Measurements from ENCODE around the gene TREML1. TPM values are rescaled to one million over a fixed set of nuclear protein-coding genes. Genes with fewer than 3 reads are reported as not detected.

The TREML1 gene
- total RNA-seq, 1 donor from 2014 or later: 2.5 TPM

DNA sequence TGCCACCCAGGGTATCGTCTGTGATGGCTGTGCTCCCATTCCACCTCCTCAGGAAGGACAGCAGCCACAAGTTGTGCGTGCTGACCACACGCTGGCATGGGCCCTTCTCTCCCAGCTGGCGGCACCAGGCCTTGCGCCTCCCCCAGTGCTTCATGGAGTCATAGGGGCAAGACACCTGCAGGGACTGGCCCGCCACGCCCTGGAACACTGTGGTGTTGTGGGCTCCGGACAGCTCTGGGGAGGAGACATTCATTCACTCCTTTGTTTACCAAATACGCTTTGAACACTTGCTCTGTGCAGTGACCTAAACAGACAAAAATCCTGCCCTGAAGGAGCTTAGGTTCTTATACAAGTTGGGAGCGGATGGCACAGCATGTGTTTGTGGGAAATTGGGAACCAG, 7.2 kb upstream of the TREML1 start:
- intact Hi-C loops (cut with DNase I): no loop called here
- DNase-seq: no peak
- peak overlapping the region; percentile 28 for H3K4me3 ChIP-seq

DNA sequence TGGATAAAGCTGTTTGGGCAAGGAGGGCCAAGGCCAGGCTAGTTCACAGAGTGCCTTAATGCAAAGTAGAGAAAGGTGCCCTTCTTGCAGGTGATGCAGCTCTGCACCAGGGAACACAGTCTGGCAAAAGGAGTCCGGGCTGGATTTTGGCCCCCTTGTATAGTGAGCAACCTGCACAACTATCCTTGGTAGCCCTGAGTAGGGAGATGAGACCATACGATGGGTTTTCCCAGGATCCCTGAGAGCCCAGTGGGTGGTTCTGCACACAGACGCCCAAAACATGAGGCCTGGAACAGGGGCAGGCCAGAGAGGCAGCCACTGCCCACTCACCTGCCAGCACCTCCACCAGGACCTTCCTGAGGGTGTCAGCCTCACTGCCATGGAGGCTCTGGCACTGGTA, 6.8 kb upstream of the TREML1 start:
- DNase-seq: no peak
- intact Hi-C loops (cut with DNase I): no loop called here
- no peak overlapping the region for H3K27ac ChIP-seq
- no peak overlapping the region for H3K4me3 ChIP-seq
- H3K4me1 ChIP-seq: peaks cover 6% of the 10 kb centered on the region
- ATAC-seq: no peak
- no peaks in the 10 kb centered on the region for H3K36me3 ChIP-seq
- no peaks in the 10 kb centered on the region for H3K27me3 ChIP-seq
- TF ChIP-seq, protein P1, sequence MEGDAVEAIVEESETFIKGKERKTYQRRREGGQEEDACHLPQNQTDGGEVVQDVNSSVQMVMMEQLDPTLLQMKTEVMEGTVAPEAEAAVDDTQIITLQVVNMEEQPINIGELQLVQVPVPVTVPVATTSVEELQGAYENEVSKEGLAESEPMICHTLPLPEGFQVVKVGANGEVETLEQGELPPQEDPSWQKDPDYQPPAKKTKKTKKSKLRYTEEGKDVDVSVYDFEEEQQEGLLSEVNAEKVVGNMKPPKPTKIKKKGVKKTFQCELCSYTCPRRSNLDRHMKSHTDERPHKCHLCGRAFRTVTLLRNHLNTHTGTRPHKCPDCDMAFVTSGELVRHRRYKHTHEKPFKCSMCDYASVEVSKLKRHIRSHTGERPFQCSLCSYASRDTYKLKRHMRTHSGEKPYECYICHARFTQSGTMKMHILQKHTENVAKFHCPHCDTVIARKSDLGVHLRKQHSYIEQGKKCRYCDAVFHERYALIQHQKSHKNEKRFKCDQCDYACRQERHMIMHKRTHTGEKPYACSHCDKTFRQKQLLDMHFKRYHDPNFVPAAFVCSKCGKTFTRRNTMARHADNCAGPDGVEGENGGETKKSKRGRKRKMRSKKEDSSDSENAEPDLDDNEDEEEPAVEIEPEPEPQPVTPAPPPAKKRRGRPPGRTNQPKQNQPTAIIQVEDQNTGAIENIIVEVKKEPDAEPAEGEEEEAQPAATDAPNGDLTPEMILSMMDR (IDR thresholded peaks at IDR 0.05): no peak
- no peaks in the 10 kb centered on the region for H3K9me3 ChIP-seq

More for the DNA sequence above, 7.2 kb upstream of the TREML1 start:
- TF ChIP-seq, protein P1 (IDR thresholded peaks at IDR 0.05): no peak
- ATAC-seq: no peak
- H3K36me3 ChIP-seq: no peaks in the 10 kb centered on the region
- H3K4me1 ChIP-seq: peaks cover 6% of the 10 kb centered on the region
- H3K27ac ChIP-seq: no peak overlapping the region
- no peaks in the 10 kb centered on the region for H3K9me3 ChIP-seq
- H3K27me3 ChIP-seq: no peaks in the 10 kb centered on the region

GRCh38 chr6:41159415-41160082, 5.4 kb upstream of the TREML1 start:
- intact Hi-C loops (cut with DNase I): no loop called here
- ATAC-seq (no peak), DNase-seq (no peak)
- Histone ChIP-seq H3K27ac (no peak overlapping the region), H3K4me1 (peaks cover 6% of the 10 kb centered on the region), H3K9me3 (no peaks in the 10 kb centered on the region), H3K4me3 (no peak overlapping the region), H3K27me3 (no peaks in the 10 kb centered on the region), H3K36me3 (no peaks in the 10 kb centered on the region)
- TF ChIP-seq, protein P1 (IDR thresholded peaks at IDR 0.05): no peak

GRCh38 chr6:41157323-41157722, 3.2 kb upstream of the TREML1 start:
- intact Hi-C loops (cut with DNase I): no loop called here
- H3K27me3 ChIP-seq: no peaks in the 10 kb centered on the region
- no peak overlapping the region for H3K4me3 ChIP-seq
- peaks cover 6% of the 10 kb centered on the region for H3K4me1 ChIP-seq
- TF ChIP-seq, protein P1 (IDR thresholded peaks at IDR 0.05): no peak
- ATAC-seq (peak; percentile 80), DNase-seq (no peak)
- no peak overlapping the region for H3K27ac ChIP-seq
- H3K9me3 ChIP-seq: no peaks in the 10 kb centered on the region
- H3K36me3 ChIP-seq: no peaks in the 10 kb centered on the region

DNA sequence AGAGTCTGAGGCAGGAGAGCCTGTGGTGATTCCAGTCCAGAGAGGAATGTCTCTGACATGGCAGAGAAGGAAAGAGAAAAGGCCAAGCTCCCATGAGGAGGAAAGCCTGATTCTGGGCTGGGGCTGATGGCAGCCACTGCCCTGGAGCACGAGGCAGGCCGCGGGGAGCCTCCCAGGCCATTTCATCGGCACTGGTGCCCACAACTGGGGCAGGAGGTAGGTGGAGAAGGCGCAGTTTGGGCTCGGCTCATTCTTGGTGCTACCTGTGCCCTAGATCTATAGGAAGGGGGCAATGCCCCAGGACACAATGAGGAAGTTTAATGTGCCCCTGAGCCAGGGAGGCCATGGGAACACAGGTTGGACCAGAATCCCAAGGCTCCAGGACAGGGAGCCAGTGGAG, 2.6 kb upstream of the TREML1 start:
- no peak for DNase-seq
- peaks cover 6% of the 10 kb centered on the region for H3K4me1 ChIP-seq
- H3K9me3 ChIP-seq: no peaks in the 10 kb centered on the region

More for the DNA sequence above, 2.6 kb upstream of the TREML1 start:
- H3K27ac ChIP-seq: no peak overlapping the region
- no peak overlapping the region for H3K4me3 ChIP-seq
- intact Hi-C loops (cut with DNase I): no loop called here
- no peak for ATAC-seq
- TF ChIP-seq, protein P1 (IDR thresholded peaks at IDR 0.05): no peak
- no peaks in the 10 kb centered on the region for H3K27me3 ChIP-seq
- H3K36me3 ChIP-seq: no peaks in the 10 kb centered on the region

Measured in upper lobe of right lung (tissue), 1 donor.